ENCODE measurements around the gene POLD3.
A peak's percentile ranks its signal among the peaks of the same experiment; 100 is the strongest.

The POLD3 gene

DNA sequence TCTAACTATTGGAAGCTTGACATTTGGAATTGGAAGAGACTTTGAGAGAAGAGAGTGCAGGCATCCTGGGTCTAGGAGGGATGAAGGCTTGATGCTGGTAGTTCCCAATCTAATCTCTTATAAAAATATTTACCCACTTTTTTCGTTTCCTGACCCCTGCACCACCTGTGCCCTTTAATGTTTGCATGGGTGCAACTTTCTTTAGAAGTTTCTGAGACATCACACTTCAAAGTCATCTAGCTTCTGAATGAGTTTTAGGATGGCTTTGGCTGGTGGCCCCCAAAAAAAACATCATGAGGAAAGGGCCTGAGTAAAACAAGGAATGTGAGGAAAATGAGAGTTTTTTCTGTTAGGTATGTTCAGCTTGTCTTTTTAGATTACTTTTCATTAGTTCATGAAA lies 1.1 kb downstream of the POLD3 start:
- no peak for TF ChIP-seq JUND (IDR thresholded peaks at IDR 0.05; ENCODE audit: low read depth)
- DNase-seq (ENCODE audit: low read depth in 1 of 2, low spot score in 1 of 2): no peak

GRCh38 chr11:74602637-74603556 lies 10.5 kb downstream of the POLD3 start:
- no peak for DNase-seq (ENCODE audit: low read depth in 1 of 2, low spot score in 1 of 2)
- in situ Hi-C loops (cut with HindIII; ENCODE audit: low pct_unique_long_range_greater_than_20kb, low sequenced_read_pairs): no loop called here
- no peak for TF ChIP-seq JUND (IDR thresholded peaks at IDR 0.05; ENCODE audit: low read depth)

More for the DNA sequence above, 1.1 kb downstream of the POLD3 start:
- in situ Hi-C loops (cut with HindIII; ENCODE audit: low pct_unique_long_range_greater_than_20kb, low sequenced_read_pairs): no loop called here

GRCh38 chr11:74603845-74604244 lies 11.5 kb downstream of the POLD3 start:
- in situ Hi-C loops (cut with HindIII; ENCODE audit: low pct_unique_long_range_greater_than_20kb, low sequenced_read_pairs): no loop called here
- no peak for TF ChIP-seq JUND (IDR thresholded peaks at IDR 0.05; ENCODE audit: low read depth)
- DNase-seq (ENCODE audit: low read depth in 1 of 2, low spot score in 1 of 2): no peak

- in situ Hi-C loops (cut with HindIII; ENCODE audit: low pct_unique_long_range_greater_than_20kb, low sequenced_read_pairs): no loop called here
- no peak for TF ChIP-seq JUND (IDR thresholded peaks at IDR 0.05; ENCODE audit: low read depth)
- DNase-seq (ENCODE audit: low read depth in 1 of 2, low spot score in 1 of 2): no peak
Measured at GRCh38 chr11:74604311-74604710, 11.9 kb downstream of the POLD3 start.

GRCh38 chr11:74605403-74605802 lies 13.0 kb downstream of the POLD3 start:
- in situ Hi-C loops (cut with HindIII; ENCODE audit: low pct_unique_long_range_greater_than_20kb, low sequenced_read_pairs): no loop called here
- no peak for DNase-seq (ENCODE audit: low read depth in 1 of 2, low spot score in 1 of 2)
- no peak for TF ChIP-seq JUND (IDR thresholded peaks at IDR 0.05; ENCODE audit: low read depth)

DNA sequence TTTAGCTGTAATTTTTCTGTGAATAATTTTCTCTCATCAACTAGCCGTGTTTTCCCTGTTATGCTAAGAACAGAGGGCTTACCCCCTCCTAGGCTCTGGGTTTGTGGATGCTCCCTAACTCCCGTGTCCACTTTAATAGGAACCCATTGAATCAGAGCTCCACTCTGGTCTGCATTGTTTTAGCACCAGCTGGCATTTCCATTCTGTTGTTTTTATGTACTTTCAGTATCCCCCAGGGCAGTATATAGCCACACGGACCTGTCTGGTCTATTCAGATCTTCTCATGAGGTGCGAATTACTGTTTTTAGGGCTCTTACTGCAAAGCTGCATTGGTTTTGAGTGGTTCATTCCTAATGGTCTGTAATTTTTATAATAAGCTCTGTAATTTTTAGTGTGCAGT lies 16.0 kb downstream of the POLD3 start:
- in situ Hi-C loops (cut with HindIII; ENCODE audit: low pct_unique_long_range_greater_than_20kb, low sequenced_read_pairs): no loop called here
- DNase-seq (ENCODE audit: low read depth in 1 of 2, low spot score in 1 of 2): no peak
- no peak for TF ChIP-seq JUND (IDR thresholded peaks at IDR 0.05; ENCODE audit: low read depth)

DNA sequence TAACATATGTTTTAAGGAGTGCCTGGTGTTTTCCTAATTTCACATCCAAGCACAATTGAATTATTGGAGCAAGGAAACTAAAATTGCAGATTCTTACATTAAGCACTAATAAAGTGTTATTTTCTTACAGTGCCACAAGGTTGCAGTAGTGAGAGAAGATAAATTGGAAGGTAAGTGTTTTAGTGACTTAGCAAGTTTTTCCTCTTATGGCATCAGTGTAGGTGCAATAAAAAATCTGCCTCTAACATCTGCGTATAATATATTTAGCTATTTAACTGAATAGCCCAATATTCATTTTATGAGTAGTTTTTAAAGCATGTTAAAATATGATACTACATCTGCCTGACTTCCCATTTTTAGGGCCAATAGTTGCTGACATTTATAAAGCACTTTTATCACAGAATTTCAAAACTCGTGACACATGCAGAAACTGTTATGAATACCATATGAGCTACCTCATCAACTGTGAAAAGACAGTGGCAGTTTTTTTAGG lies 19.0 kb downstream of the POLD3 start:
- TF ChIP-seq JUND (IDR thresholded peaks at IDR 0.05; ENCODE audit: low read depth): no peak
- in situ Hi-C loops (cut with HindIII; ENCODE audit: low pct_unique_long_range_greater_than_20kb, low sequenced_read_pairs): no loop called here
- DNase-seq (ENCODE audit: low read depth in 1 of 2, low spot score in 1 of 2): peak in 1 of 2 experiments; percentile 78

- TF ChIP-seq JUND (IDR thresholded peaks at IDR 0.05; ENCODE audit: low read depth): no peak
- no peak for DNase-seq (ENCODE audit: low read depth in 1 of 2, low spot score in 1 of 2)
- in situ Hi-C loops (cut with HindIII; ENCODE audit: low pct_unique_long_range_greater_than_20kb, low sequenced_read_pairs): no loop called here
Measured at GRCh38 chr11:74612877-74613276, 20.5 kb downstream of the POLD3 start.

DNA sequence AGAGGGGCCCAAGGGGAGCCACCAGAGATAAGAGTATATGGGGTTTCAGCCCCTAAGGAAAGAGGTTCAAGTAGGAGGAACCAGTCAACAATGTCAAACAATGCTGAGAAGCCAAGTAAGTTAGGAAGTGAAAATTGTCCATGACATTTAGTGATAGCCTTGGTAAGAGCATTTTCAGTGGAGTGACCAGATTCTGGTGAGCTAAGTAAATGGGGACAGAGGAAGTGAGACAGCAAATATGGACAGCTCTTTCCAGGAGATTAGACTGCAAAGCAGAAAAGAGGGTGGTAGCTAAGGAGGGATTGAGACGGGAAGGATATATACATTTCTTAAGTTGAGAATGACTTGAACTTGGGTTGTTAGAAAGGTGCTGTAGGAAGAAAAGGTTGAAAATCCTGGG lies 22.9 kb downstream of the POLD3 start:
- TF ChIP-seq JUND (IDR thresholded peaks at IDR 0.05; ENCODE audit: low read depth): no peak
- no peak for DNase-seq (ENCODE audit: low read depth in 1 of 2, low spot score in 1 of 2)
- in situ Hi-C loops (cut with HindIII; ENCODE audit: low pct_unique_long_range_greater_than_20kb, low sequenced_read_pairs): no loop called here

DNA sequence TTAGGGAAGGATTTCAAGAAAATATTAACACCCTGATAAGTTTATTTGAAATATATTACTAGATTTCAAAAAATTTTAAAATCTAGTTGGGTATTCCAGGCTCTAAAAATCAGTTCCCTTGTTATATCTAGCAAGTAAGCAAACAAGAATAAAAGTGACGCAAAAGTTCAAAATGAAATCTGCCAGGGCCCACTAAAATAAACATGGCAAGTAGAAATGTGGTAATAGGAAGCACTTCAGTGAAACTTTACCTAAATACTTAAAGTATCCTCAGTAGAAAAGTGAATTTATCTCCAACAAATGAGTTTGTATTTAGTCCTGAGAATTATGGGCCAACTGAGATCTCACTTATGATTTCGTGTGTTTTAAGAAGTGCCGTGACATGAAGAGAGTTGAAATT lies 23.6 kb downstream of the POLD3 start:
- no peak for TF ChIP-seq JUND (IDR thresholded peaks at IDR 0.05; ENCODE audit: low read depth)
- DNase-seq (ENCODE audit: low read depth in 1 of 2, low spot score in 1 of 2): no peak
- in situ Hi-C loops (cut with HindIII; ENCODE audit: low pct_unique_long_range_greater_than_20kb, low sequenced_read_pairs): no loop called here

DNA sequence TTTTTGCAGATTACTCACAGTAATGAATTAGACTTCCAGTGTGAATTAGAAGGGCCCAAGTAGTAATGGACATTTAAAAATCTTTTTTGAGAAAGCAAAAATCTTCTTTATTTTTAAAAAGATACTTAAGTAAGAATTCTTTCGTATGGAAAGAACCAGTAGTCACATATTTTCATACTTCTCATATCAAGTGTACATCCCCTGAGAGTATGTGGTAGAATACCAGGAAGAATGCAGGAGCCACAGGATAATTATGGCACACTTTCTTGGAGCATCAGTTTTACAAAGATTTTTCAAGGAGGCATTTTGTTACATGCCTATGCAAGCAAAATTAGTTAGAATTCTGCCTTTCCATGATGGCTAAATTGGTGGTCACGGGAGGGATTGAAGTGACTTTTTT lies 28.1 kb downstream of the POLD3 start:
- no peak for TF ChIP-seq JUND (IDR thresholded peaks at IDR 0.05; ENCODE audit: low read depth)
- in situ Hi-C loops (cut with HindIII; ENCODE audit: low pct_unique_long_range_greater_than_20kb, low sequenced_read_pairs): no loop called here
- no peak for DNase-seq (ENCODE audit: low read depth in 1 of 2, low spot score in 1 of 2)

DNA sequence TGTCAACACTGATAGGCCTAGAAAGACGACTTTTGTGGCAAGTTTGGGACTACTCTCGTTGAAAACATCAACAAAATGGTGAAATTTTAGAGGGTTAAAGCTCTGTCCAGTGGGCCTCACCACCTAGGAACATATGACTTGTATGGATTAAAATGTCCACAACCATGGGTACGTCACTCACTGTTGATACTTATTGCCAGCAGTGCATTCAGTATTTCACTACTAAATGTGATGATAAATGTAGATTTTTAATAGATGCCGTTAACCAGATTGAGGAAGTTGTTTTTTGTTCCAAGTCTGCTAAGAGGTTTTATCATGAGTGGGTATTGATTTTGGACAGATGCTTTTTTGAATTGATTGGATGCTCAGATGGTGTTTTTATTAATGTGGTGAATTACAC lies 33.7 kb downstream of the POLD3 start:
- no peak for TF ChIP-seq JUND (IDR thresholded peaks at IDR 0.05; ENCODE audit: low read depth)
- in situ Hi-C loops (cut with HindIII; ENCODE audit: low pct_unique_long_range_greater_than_20kb, low sequenced_read_pairs): no loop called here
- DNase-seq (ENCODE audit: low read depth in 1 of 2, low spot score in 1 of 2): no peak

DNA sequence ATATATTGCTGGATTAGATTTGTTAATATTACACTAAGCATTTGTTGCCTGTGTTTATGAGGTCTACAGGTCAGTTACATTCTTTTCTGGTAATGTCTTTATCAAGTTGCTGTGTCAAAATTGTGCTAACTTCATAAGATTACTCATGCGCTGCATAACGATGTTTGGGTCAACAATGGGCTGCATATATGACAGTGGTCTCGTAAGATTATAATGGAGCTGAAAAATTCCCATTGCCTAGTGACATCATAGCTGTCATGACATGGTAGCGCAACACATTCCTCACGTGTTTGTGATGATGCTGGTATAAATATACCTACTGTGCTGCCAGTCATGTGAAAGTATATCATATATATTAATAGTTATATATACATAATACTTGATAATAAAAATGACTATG lies 34.2 kb downstream of the POLD3 start:
- no peak for DNase-seq (ENCODE audit: low read depth in 1 of 2, low spot score in 1 of 2)
- in situ Hi-C loops (cut with HindIII; ENCODE audit: low pct_unique_long_range_greater_than_20kb, low sequenced_read_pairs): no loop called here
- no peak for TF ChIP-seq JUND (IDR thresholded peaks at IDR 0.05; ENCODE audit: low read depth)

Data from T47D (cell line).